Calu3 (cell line): Measurements from ENCODE around the gene LRRFIP1. TPM values are rescaled to one million over a fixed set of nuclear protein-coding genes. Genes with fewer than 3 reads are reported as not detected.

Experiments used
- Bru-seq: library from RNA; stranded (reverse); fragments of 400-500 nt; gene quantifications from one replicate; lab custom pipeline; 2021; lab: Mats Ljungman, UMichigan
- BruChase-seq, 2 experiments: library from RNA; stranded (reverse); fragments of 400-500 nt; gene quantifications; one replicate each; lab custom pipeline; 2021; lab: Mats Ljungman, UMichigan
- BruUV-seq: library from RNA; stranded (reverse); fragments of 400-500 nt; replicated peaks from 2 replicates; lab custom pipeline; 2021; lab: Mats Ljungman, UMichigan
- CTCF ChIA-PET: fragments of 300-600 bp; sonication (Branson Sonifier 250); formaldehyde crosslinking; loops from one replicate; lab custom pipeline; 2022; ENCODE audit warnings: antibody characterized with exemption; lab: Charles Lee
- DNase-seq: peaks from one replicate; pipeline ENCODE4 v3.0.0; 2022
- H3K27ac Mint-ChIP-seq: one replicate; pipeline ENCODE4 v1.8.0; 2022; ENCODE audit warnings: mixed read lengths; ENCODE audit not compliant: unreplicated experiment
- H3K27me3 Mint-ChIP-seq: one replicate; pipeline ENCODE4 v1.8.0; 2022; ENCODE audit warnings: mixed read lengths; ENCODE audit not compliant: unreplicated experiment
- H3K36me3 Mint-ChIP-seq: one replicate; pipeline ENCODE4 v1.8.0; 2022; ENCODE audit warnings: mild to moderate bottlenecking, moderate library complexity, mixed read lengths; ENCODE audit not compliant: insufficient read depth, unreplicated experiment
- H3K4me1 Mint-ChIP-seq: one replicate; pipeline ENCODE4 v1.8.0; 2022; ENCODE audit warnings: mild to moderate bottlenecking, low read depth, mixed read lengths; ENCODE audit not compliant: unreplicated experiment
- H3K4me3 Mint-ChIP-seq: one replicate; pipeline ENCODE4 v1.8.0; 2022; ENCODE audit warnings: mild to moderate bottlenecking, low read depth, moderate library complexity, mixed read lengths; ENCODE audit not compliant: unreplicated experiment
- H3K9me3 Mint-ChIP-seq: one replicate; pipeline ENCODE4 v1.8.0; 2022; ENCODE audit warnings: low read depth, mixed read lengths; ENCODE audit not compliant: unreplicated experiment
- CTCF ChIP-seq: fragments of 200-600 bp; IDR thresholded peaks from one replicate; pipeline ENCODE4 v1.8.0; 2022; ENCODE audit warnings: antibody characterized with exemption; ENCODE audit not compliant: unreplicated experiment
- intact Hi-C: fragments of 100-400 bp; cut with micrococcal nuclease; formaldehyde crosslinking; loops from one replicate; pipeline ENCODE4 v1.10.0; 2022; ENCODE audit not compliant: unreplicated experiment
- long read RNA-seq: library from polyadenylated mRNA; stranded (forward); transcript quantifications from one replicate; pipeline ENCODE4 v2.0.0, GENCODE V29; 2022
- total RNA-seq: library from RNA; stranded (reverse); gene quantifications from 2 replicates; pipeline ENCODE4 v1.2.3, GENCODE V29; 2022

The LRRFIP1 gene
- total RNA-seq (152 and 161 TPM in 2 replicates), Bru-seq, nascent RNA (percentile 93 among the genes with signal in this experiment), BruChase-seq, experiment 1, labeled RNA remaining after a 6-hour chase (percentile 94 among the genes with signal in this experiment), BruChase-seq, experiment 2, labeled RNA remaining after a 2-hour chase (percentile 86 among the genes with signal in this experiment)
- long read RNA-seq, full-length matches to known transcripts, result 30 of 112 reads
- long read RNA-seq, partial matches to known transcripts, result 58 of 112 reads
- long read RNA-seq, other reads (novel, unspliced or antisense), result 24 of 112 reads

GRCh38 chr2:237627441-237628246, at the start of gene LRRFIP1:
Gene LRRFIP1, plus strand, starts transcription at chr2:237627587. Its CDS starts 58 bp downstream, at chr2:237627645.
- Mint-ChIP-seq H3K27me3 (peaks cover 95% of the 10 kb centered on the region), H3K36me3 (no peaks in the 10 kb centered on the region), H3K4me3 (peak within 1 kb of the TSS; percentile 40), H3K4me1 (no peaks in the 10 kb centered on the region), H3K9me3 (no peaks in the 10 kb centered on the region), H3K27ac (no peak within 1 kb of the TSS)
- TF ChIP-seq CTCF, result no peak
- CTCF ChIA-PET, result interaction anchor here (0.7 kb wide), 1 partner anchor 291 kb away, joined by 5 read pairs; no protein-coding TSS in a partner anchor
- no TSS peak for BruUV-seq
- intact Hi-C loops, result no loop called here
- peak; percentile 28 for DNase-seq

- CTCF ChIA-PET, result interaction anchor here (0.6 kb wide), 1 partner anchor 468 kb away, joined by 3 read pairs; no protein-coding TSS in a partner anchor
- BruUV-seq, result no TSS peak
- Mint-ChIP-seq H3K4me1 (peaks cover 22% of the 10 kb centered on the region), H3K27ac (no peak overlapping the region), H3K36me3 (peaks cover 24% of the 10 kb centered on the region), H3K4me3 (no peak overlapping the region), H3K27me3 (no peaks in the 10 kb centered on the region), H3K9me3 (no peaks in the 10 kb centered on the region)
- intact Hi-C loops, result loop anchor here (10.0 kb wide), 1 partner anchor 453 kb away; no protein-coding TSS in a partner anchor
- TF ChIP-seq CTCF, result no peak
- no peak for DNase-seq
These were observed 49.2 kb upstream of the LRRFIP1 start for GRCh38 chr2:237577956-237578870.

- peaks cover 4% of the 10 kb centered on the region for H3K4me1 Mint-ChIP-seq
- H3K27ac Mint-ChIP-seq, result no peak overlapping the region
- H3K4me3 Mint-ChIP-seq, result no peak overlapping the region
- H3K36me3 Mint-ChIP-seq, result peaks cover 12% of the 10 kb centered on the region
- TF ChIP-seq CTCF, result no peak
- intact Hi-C loops, result no loop called here
- H3K9me3 Mint-ChIP-seq, result no peaks in the 10 kb centered on the region
- BruUV-seq, result no TSS peak
- no peaks in the 10 kb centered on the region for H3K27me3 Mint-ChIP-seq
- no peak for DNase-seq
- CTCF ChIA-PET, result interaction anchor here (0.9 kb wide), 1 partner anchor 193 kb away, joined by 3 read pairs; no protein-coding TSS in a partner anchor
These were observed 46.1 kb upstream of the LRRFIP1 start for GRCh38 chr2:237581326-237581725.
